Activated T-helper 1 cell treated with anti-CD3 and anti-CD28 coated beads, Interleukin-12 subunit alpha, Interleukin-12 subunit beta, Interleukin-2, Interleukin-4 antibody, amounts not matched to agents 30 ng/mL and 10 ng/mL and 1 ng/mL, durations not matched to agents 14 hours and 24 hours and 36 hours (primary cell): Measurements from ENCODE around the gene YWHAG. TPM values are rescaled to one million over a fixed set of nuclear protein-coding genes. Genes with fewer than 3 reads are reported as not detected.

Source experiments
- DNase-seq: peaks from one replicate; pipeline ENCODE4 v3.0.0; 2021; ENCODE audit warnings: low spot score
- H3K27ac Mint-ChIP-seq: one replicate; pipeline ENCODE4 v1.8.0; 2021; ENCODE audit warnings: mild to moderate bottlenecking, mixed read lengths
- H3K27me3 Mint-ChIP-seq: one replicate; pipeline ENCODE4 v1.8.0; 2022; ENCODE audit warnings: mild to moderate bottlenecking, moderate library complexity, mixed read lengths; ENCODE audit not compliant: insufficient read depth
- H3K36me3 Mint-ChIP-seq: one replicate; pipeline ENCODE4 v1.8.0; 2021; ENCODE audit warnings: low read depth, mixed read lengths
- H3K4me1 Mint-ChIP-seq: one replicate; pipeline ENCODE4 v1.8.0; 2021; ENCODE audit warnings: low read depth, mixed read lengths
- H3K4me3 Mint-ChIP-seq: one replicate; pipeline ENCODE4 v1.8.0; 2021; ENCODE audit warnings: mild to moderate bottlenecking, moderate library complexity, mixed read lengths
- H3K9me3 Mint-ChIP-seq: one replicate; pipeline ENCODE4 v1.8.0; 2021; ENCODE audit warnings: mixed read lengths
- intact Hi-C: fragments of 100-400 bp; cut with micrococcal nuclease; formaldehyde crosslinking; loops from one replicate; pipeline ENCODE4 v1.15.1; 2024
- total RNA-seq: library from RNA; stranded (reverse); gene quantifications from 2 replicates; pipeline ENCODE4 v1.2.3, GENCODE V29; 2022

The YWHAG gene
- total RNA-seq, 1 donor from 2014 or later = 165 TPM

- peaks cover 53% of the 10 kb centered on the region for H3K27me3 Mint-ChIP-seq
- no peaks in the 10 kb centered on the region for H3K9me3 Mint-ChIP-seq
- H3K4me3 Mint-ChIP-seq = no peak overlapping the region
- peaks cover 12% of the 10 kb centered on the region for H3K4me1 Mint-ChIP-seq
- no peak for DNase-seq
- no peak overlapping the region for H3K27ac Mint-ChIP-seq
- intact Hi-C loops = no loop called here
- H3K36me3 Mint-ChIP-seq = peaks cover 3% of the 10 kb centered on the region
Observed at GRCh38 chr7:76280408-76280807, 78.4 kb downstream of the YWHAG start.

- H3K36me3 Mint-ChIP-seq = peaks cover 3% of the 10 kb centered on the region
- H3K4me1 Mint-ChIP-seq = peaks cover 19% of the 10 kb centered on the region
- no peak overlapping the region for H3K27ac Mint-ChIP-seq
- H3K9me3 Mint-ChIP-seq = no peaks in the 10 kb centered on the region
- intact Hi-C loops = no loop called here
- peaks cover 42% of the 10 kb centered on the region for H3K27me3 Mint-ChIP-seq
- no peak overlapping the region for H3K4me3 Mint-ChIP-seq
- DNase-seq = no peak
Observed at GRCh38 chr7:76278540-76278939, 80.3 kb downstream of the YWHAG start.

Other genes with a start within 250 kb of the YWHAG start
- not detected in 2 replicates for gene SRRM3, start 157.1 kb downstream of the YWHAG start, total RNA-seq
- gene HSPB1, start 56.3 kb downstream of the YWHAG start, total RNA-seq = 78.4 and 87.2 TPM in 2 replicates
- 0.64 and 0.73 TPM in 2 replicates for gene SSC4D, start 50.7 kb upstream of the YWHAG start, total RNA-seq
- 4.0 and 4.2 TPM in 2 replicates for gene ZP3, start 66.0 kb upstream of the YWHAG start, total RNA-seq
- gene DTX2, start 102.7 kb upstream of the YWHAG start, total RNA-seq = 26.4 and 28.0 TPM in 2 replicates
- 1.1 and 1.2 TPM in 2 replicates for gene UPK3B, start 151.6 kb upstream of the YWHAG start, total RNA-seq
- gene SPDYE16, start 184.3 kb upstream of the YWHAG start, total RNA-seq = 0.15 TPM in 1 of 2 replicates, not detected in the other